HCT116 (cell line): ENCODE results near the gene LDLRAD4. TPM values are rescaled to one million over a fixed set of nuclear protein-coding genes. Genes with fewer than 3 reads are reported as not detected.

ENCODE experiments used
- ATAC-seq: fragments of 200-7000 bp; cut with Tn5 transposase; 2 replicates; pipeline ENCODE4 v1.9.1; 2020; ENCODE audit warnings: mild to moderate bottlenecking, moderate library complexity
- BruUV-seq: library from RNA; stranded (reverse); fragments of 400-500 nt; replicated peaks from 2 replicates; lab custom pipeline; 2021; lab: Mats Ljungman, UMichigan
- CTCF ChIA-PET: fragments of 300-600 bp; sonication (Branson Sonifier 250); formaldehyde crosslinking; loops from one replicate; lab custom pipeline; 2021; ENCODE audit warnings: antibody characterized with exemption; lab: Charles Lee
- POLR2A ChIA-PET: fragments of 300-600, 350-600 bp; sonication (Branson Sonifier 250); formaldehyde crosslinking; loops from one replicate; lab custom pipeline; 2021; ENCODE audit warnings: antibody characterized with exemption; lab: Charles Lee
- RAD21 ChIA-PET, 2 experiments: fragments of 300-600 bp; sonication (Branson Sonifier 250); formaldehyde crosslinking; loops; one replicate each; lab custom pipeline; 2023; ENCODE audit warnings: low total read pairs in 2 of 2; ENCODE audit not compliant: uncharacterized antibody in 2 of 2, unreplicated experiment in 2 of 2, low non-redundant PET in 1 of 2; lab: Charles Lee
- DNase-seq: peaks from one replicate; pipeline ENCODE4 v3.0.0-alpha.2; 2010; ENCODE audit warnings: low read depth, low spot score
- H2AFZ ChIP-seq: fragments of 200-600 bp; shearing (Covaris generic), sonication (generic); 2 replicates; pipeline ENCODE4 v1.6.1; 2017; ENCODE audit warnings: low read depth, mixed run types, mixed read lengths, antibody characterized with exemption, low read length; ENCODE audit not compliant: poor library complexity, severe bottlenecking
- H3K27ac ChIP-seq: 2 replicates; pipeline ENCODE4 v1.5.1; 2012; ENCODE audit warnings: low read depth, low read length
- H3K27me3 ChIP-seq: fragments of 200-600 bp; sonication (generic); 2 replicates; pipeline ENCODE4 v1.6.1; 2016; ENCODE audit warnings: mixed run types, low read length, mixed read lengths; ENCODE audit not compliant: insufficient read depth
- H3K36me3 ChIP-seq, 2 experiments: fragments of 200-500 bp in 1 of 2; fragments of 200-600 bp in 1 of 2; sonication (Bioruptor generic) in 1 of 2; sonication (generic) in 1 of 2; 2 replicates each; pipeline versions ENCODE4 v1.5.1 to v1.6.1; 2014 to 2016; ENCODE audit warnings: low read length in 2 of 2, inconsistent platforms in 1 of 2, mixed read lengths in 1 of 2, mixed run types in 1 of 2; ENCODE audit not compliant: insufficient read depth in 2 of 2, control insufficient read depth in 1 of 2
- H3K4me1 ChIP-seq, 2 experiments: fragments of 200-600 bp in 1 of 2; sonication (generic) in 1 of 2; 2 replicates each; pipeline versions ENCODE4 v1.5.1 to v1.6.1; 2012 to 2017; ENCODE audit warnings: low read length in 2 of 2, inconsistent platforms in 1 of 2, mild to moderate bottlenecking in 1 of 2, mixed read lengths in 1 of 2, mixed run types in 1 of 2, moderate library complexity in 1 of 2; ENCODE audit not compliant: insufficient read depth in 2 of 2, control insufficient read depth in 1 of 2
- H3K4me2 ChIP-seq: fragments of 200-600 bp; sonication (generic); 2 replicates; pipeline ENCODE4 v1.6.1; 2017; ENCODE audit warnings: mixed run types, low read length, mixed read lengths
- H3K4me3 ChIP-seq, 2 experiments: fragments of 200-600 bp in 1 of 2; sonication (generic) in 1 of 2; replicated peaks in 1 of 2; 2 replicates each; pipeline ENCODE4 v1.5.1; 2011 to 2016; ENCODE audit warnings: low read length in 2 of 2, control low read depth in 1 of 2, low read depth in 1 of 2, mild to moderate bottlenecking in 1 of 2, mixed read lengths in 1 of 2, mixed run types in 1 of 2
- H3K79me2 ChIP-seq: fragments of 200-600 bp; sonication (generic); 2 replicates; pipeline ENCODE4 v1.6.1; 2017; ENCODE audit warnings: mild to moderate bottlenecking, mixed run types, low read length, moderate library complexity, mixed read lengths; ENCODE audit not compliant: insufficient read depth
- H3K9ac ChIP-seq: fragments of 200-600 bp; sonication (generic); 2 replicates; pipeline ENCODE4 v1.6.1; 2016; ENCODE audit warnings: low read length, mixed read lengths
- H3K9me2 ChIP-seq: fragments of 200-600 bp; sonication (generic), shearing (Covaris generic); 2 replicates; pipeline ENCODE4 v1.6.1; 2017; ENCODE audit warnings: mixed run types, mild to moderate bottlenecking, moderate library complexity; ENCODE audit not compliant: insufficient read depth
- H3K9me3 ChIP-seq, 2 experiments: fragments of 200-500 bp in 1 of 2; fragments of 200-600 bp in 1 of 2; sonication (Bioruptor generic) in 1 of 2; sonication (generic) in 1 of 2; 2 replicates each; pipeline ENCODE4 v1.6.1; 2014 to 2017; ENCODE audit warnings: low read length in 2 of 2, mixed read lengths in 2 of 2, inconsistent platforms in 1 of 2, low read depth in 1 of 2, mild to moderate bottlenecking in 1 of 2, mixed run types in 1 of 2, moderate library complexity in 1 of 2; ENCODE audit not compliant: control insufficient read depth in 1 of 2, insufficient read depth in 1 of 2
- H4K20me1 ChIP-seq: fragments of 200-600 bp; sonication (generic), shearing (Covaris generic); 2 replicates; pipeline ENCODE4 v1.6.1; 2017; ENCODE audit warnings: mixed run types, mild to moderate bottlenecking, moderate library complexity; ENCODE audit not compliant: insufficient read depth
- EGR1 ChIP-seq: IDR thresholded peaks from 2 replicates; pipeline ENCODE4 v1.6.1; 2012; ENCODE audit warnings: low read depth
- ELF1 ChIP-seq: IDR thresholded peaks from 2 replicates; pipeline ENCODE4 v1.6.1; 2012; ENCODE audit warnings: low read depth, borderline replicate concordance
- EZH2 ChIP-seq: fragments of 200-600 bp; sonication (generic); IDR thresholded peaks from 2 replicates; pipeline ENCODE4 v1.6.1; 2017; ENCODE audit warnings: antibody characterized with exemption, mixed run types
- EZH2phosphoT487 ChIP-seq: fragments of 200-600 bp; IDR thresholded peaks from 2 replicates; pipeline ENCODE4 v1.6.1; 2018; ENCODE audit warnings: antibody characterized with exemption, borderline replicate concordance
- JUND ChIP-seq: IDR thresholded peaks from 2 replicates; pipeline ENCODE4 v1.6.1; 2012
- MAX ChIP-seq: IDR thresholded peaks from 2 replicates; pipeline ENCODE4 v1.6.1; 2012
- POLR2A ChIP-seq: IDR thresholded peaks from 2 replicates; pipeline ENCODE4 v1.7.0; 2011; ENCODE audit warnings: borderline replicate concordance; ENCODE audit not compliant: insufficient read depth, insufficient read length; ENCODE audit errors: extremely low read depth
- POLR2AphosphoS5 ChIP-seq: IDR thresholded peaks from 2 replicates; pipeline ENCODE4 v1.6.1; 2011; ENCODE audit warnings: mild to moderate bottlenecking, low read depth, low read length, moderate library complexity
- RAD21 ChIP-seq: IDR thresholded peaks from 2 replicates; pipeline ENCODE4 v1.6.1; 2012; ENCODE audit warnings: low read depth, mild to moderate bottlenecking
- REST ChIP-seq: IDR thresholded peaks from 2 replicates; pipeline ENCODE4 v1.6.1; 2012; ENCODE audit warnings: low read depth
- TCF7L2 ChIP-seq: IDR thresholded peaks from 2 replicates; pipeline ENCODE4 v1.7.0; 2011; ENCODE audit warnings: borderline replicate concordance, inconsistent platforms; ENCODE audit not compliant: insufficient read depth, insufficient read length; ENCODE audit errors: extremely low read depth
- YY1 ChIP-seq: IDR thresholded peaks from 2 replicates; pipeline ENCODE4 v1.6.1; 2011; ENCODE audit warnings: low read length, low read depth, moderate library complexity, mild to moderate bottlenecking; ENCODE audit not compliant: insufficient replicate concordance; ENCODE audit errors: extremely low read depth
- ZFX ChIP-seq: fragments of 450-650 bp; IDR thresholded peaks from 2 replicates; pipeline ENCODE4 v1.6.1; 2017
- ZNF274 ChIP-seq: fragments of 200-500 bp; sonication (Bioruptor generic); IDR thresholded peaks from 2 replicates; pipeline ENCODE4 v1.6.1; 2014; ENCODE audit warnings: mild to moderate bottlenecking, low read depth, low read length, inconsistent platforms
- intact Hi-C: fragments of 100-400 bp; cut with micrococcal nuclease; formaldehyde crosslinking; loops from 2 replicates; pipeline ENCODE4 v1.10.0; 2022
- total RNA-seq: library from RNA; stranded (reverse); gene quantifications from one replicate; pipeline ENCODE4 v1.2.1, GENCODE V29; 2021; ENCODE audit not compliant: unreplicated experiment

The LDLRAD4 gene
- total RNA-seq, 1 experiment from 2014 or later, result 1.2 TPM

GRCh38 chr18:13239171-13239956 is 20.8 kb downstream of the LDLRAD4 start (continued):
- no peak for TF ChIP-seq REST
- TF ChIP-seq RAD21, result no peak
- TF ChIP-seq POLR2A, result no peak

- Histone ChIP-seq H3K4me1 (peaks cover 5 to 7% of the 10 kb centered on the region in 2 experiments; a peak in 3 of 4 replicates), H3K27ac (no peak overlapping the region), H3K9ac (no peak overlapping the region), H3K9me2 (no peaks in the 10 kb centered on the region), H4K20me1 (no peaks in the 10 kb centered on the region), H3K36me3 (no peaks in the 10 kb centered on the region), H2AFZ (no peak overlapping the region), H3K4me2 (no peak overlapping the region), H3K9me3 (no peaks in the 10 kb centered on the region), H3K79me2 (no peaks in the 10 kb centered on the region), H3K27me3 (no peaks in the 10 kb centered on the region), H3K4me3 (no peak overlapping the region)
- CTCF ChIA-PET, result no interaction called here
- no peak for ATAC-seq
- POLR2A ChIA-PET, result no interaction called here
- no peak for TF ChIP-seq ZNF274
- TF ChIP-seq TCF7L2, result no peak
- TF ChIP-seq ZFX, result no peak
- TF ChIP-seq JUND, result no peak
- no peak for TF ChIP-seq ELF1
- no peak for TF ChIP-seq MAX
- no peak for TF ChIP-seq POLR2AphosphoS5
- TF ChIP-seq EGR1, result no peak
- TF ChIP-seq YY1, result no peak
- TF ChIP-seq EZH2phosphoT487, result no peak
- no peak for TF ChIP-seq EZH2
- no peak for TF ChIP-seq POLR2A
- no peak for DNase-seq
- RAD21 ChIA-PET, result no interaction called here
- BruUV-seq, result no TSS peak
- intact Hi-C loops, result no loop called here
These were observed 21.6 kb downstream of the LDLRAD4 start for GRCh38 chr18:13240060-13240725.
